HFF-Myc (cell line): ENCODE results near the gene KIAA0232.

Experiments
- DNase-seq: peaks from one replicate; pipeline ENCODE4 v3.0.0-alpha.2; 2011; ENCODE audit warnings: low read depth; ENCODE audit errors: extremely low read depth
- H3K4me3 ChIP-seq: replicated peaks from 2 replicates; pipeline ENCODE4 v1.5.1; 2011; ENCODE audit warnings: low read depth, mild to moderate bottlenecking, control low read depth, low read length
- TF ChIP-seq, protein P1 (sequence below): IDR thresholded peaks from 2 replicates; pipeline ENCODE4 v1.5.1; 2012; ENCODE audit warnings: mild to moderate bottlenecking, low read depth, low read length, control low read depth; ENCODE audit errors: missing control alignments

KIAA0232 gene

DNA sequence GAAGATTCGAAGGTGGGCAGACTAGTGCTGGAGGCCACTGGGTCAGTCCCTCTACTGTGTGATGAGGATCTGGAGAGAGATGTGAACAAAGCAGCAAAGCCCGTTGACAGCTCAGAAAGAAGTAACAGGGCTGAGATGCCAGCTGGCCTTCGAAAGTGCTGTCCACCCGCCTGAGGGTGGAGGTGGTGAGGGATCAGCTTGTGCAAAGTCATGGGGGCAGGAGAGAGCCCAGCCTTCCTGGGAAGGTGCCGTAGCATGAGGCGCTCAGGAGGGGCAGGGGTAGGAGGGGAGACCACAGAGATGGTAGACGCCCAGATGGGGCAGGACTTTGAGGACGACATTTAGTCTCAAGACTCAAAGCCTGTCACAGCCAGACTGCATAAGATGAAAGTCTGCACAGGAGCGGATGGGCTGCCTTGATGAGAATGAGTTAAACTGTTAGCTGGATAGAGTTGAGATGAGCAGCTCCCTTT is 146.8 kb downstream of the KIAA0232 start:
- no peak overlapping the region for H3K4me3 ChIP-seq
- no peak for DNase-seq
- TF ChIP-seq, protein P1, sequence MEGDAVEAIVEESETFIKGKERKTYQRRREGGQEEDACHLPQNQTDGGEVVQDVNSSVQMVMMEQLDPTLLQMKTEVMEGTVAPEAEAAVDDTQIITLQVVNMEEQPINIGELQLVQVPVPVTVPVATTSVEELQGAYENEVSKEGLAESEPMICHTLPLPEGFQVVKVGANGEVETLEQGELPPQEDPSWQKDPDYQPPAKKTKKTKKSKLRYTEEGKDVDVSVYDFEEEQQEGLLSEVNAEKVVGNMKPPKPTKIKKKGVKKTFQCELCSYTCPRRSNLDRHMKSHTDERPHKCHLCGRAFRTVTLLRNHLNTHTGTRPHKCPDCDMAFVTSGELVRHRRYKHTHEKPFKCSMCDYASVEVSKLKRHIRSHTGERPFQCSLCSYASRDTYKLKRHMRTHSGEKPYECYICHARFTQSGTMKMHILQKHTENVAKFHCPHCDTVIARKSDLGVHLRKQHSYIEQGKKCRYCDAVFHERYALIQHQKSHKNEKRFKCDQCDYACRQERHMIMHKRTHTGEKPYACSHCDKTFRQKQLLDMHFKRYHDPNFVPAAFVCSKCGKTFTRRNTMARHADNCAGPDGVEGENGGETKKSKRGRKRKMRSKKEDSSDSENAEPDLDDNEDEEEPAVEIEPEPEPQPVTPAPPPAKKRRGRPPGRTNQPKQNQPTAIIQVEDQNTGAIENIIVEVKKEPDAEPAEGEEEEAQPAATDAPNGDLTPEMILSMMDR = no peak

DNA sequence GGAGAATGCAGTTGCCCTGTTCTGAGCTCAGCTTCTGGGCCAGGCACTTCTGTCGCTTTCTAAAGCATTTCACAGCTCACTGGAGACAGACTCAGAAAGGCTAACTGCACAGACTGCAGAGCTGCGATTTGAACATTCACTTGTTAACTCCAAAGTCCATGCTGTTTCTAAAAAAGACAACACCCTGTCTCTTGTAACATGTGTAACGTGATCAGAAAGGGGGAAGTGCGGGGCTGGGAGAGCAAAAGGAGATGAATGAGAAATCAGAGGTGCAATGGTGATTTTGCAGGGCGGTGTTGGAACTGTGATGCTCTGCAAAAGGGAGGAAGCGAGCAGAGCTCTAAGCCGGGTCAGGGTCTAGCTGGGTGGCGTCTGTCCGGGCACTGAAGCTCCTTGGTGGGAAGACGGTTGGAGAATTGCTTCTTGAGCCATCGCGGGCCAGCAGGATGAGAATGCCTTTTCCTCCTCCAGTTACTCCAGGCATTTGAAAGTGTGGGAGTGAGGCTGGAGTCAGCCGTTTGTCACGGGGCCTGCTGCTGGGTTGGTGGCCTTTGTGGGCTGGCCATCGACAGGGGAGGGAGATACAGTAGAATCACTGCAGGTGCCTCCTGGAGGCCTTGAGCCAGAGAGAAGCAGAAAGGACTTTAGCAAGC is 147.4 kb downstream of the KIAA0232 start:
- DNase-seq = no peak
- H3K4me3 ChIP-seq = no peak overlapping the region
- TF ChIP-seq, protein P1 = no peak

DNA sequence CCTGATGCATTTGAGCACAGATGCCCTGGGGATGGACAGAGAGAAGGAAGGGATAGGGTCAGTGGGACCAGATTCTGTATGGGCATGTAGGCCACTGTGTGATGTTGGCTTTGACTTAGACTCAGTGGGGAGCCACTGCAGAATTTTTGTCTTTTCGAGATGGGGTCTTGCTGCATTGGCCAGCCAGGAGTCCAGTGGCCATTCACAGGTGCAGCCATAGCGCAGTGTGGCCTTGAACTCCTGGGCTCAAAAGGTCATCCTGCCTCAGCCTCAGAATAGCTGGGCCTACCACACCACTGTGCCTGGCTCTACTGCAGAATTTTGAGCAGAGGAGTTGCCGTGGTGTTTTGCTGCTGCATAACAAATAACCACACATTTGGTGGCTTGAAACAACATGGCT is 149.9 kb downstream of the KIAA0232 start:
- TF ChIP-seq, protein P1 = no peak
- H3K4me3 ChIP-seq = no peak overlapping the region
- no peak for DNase-seq

DNA sequence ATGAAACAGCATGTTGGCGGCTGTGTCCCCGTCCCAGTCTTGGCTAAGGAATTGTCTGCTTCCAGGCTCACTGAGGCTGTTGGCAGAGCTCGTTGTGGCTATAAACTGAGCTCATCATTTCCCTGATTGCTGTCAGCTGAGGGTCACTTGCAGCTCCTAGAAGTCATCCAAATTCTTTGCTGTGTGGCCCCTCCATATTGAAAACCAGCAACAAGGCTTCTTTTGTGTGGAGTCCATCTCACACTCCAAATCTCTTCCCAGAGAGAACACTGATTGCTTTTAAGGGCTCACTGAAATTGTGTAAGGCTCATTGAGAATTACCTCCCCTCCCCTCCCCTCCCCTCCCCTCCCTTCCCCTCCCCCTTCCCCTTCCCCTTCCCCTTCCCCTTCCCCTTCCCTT is 150.4 kb downstream of the KIAA0232 start:
- no peak for DNase-seq
- TF ChIP-seq, protein P1 = no peak
- no peak overlapping the region for H3K4me3 ChIP-seq
